GM18520 (cell line): Measurements from ENCODE around the gene KCNMA1.

ENCODE experiments used
- ATAC-seq: cut with Tn5 transposase; IDR thresholded peaks from one replicate; pipeline ENCODE4 v1.9.1; 2021; ENCODE audit not compliant: unreplicated experiment

The KCNMA1 gene

GRCh38 chr10:77201135-77202106 is 436.2 kb downstream of the KCNMA1 start:
- no peak for ATAC-seq

GRCh38 chr10:77197544-77197943 is 440.1 kb downstream of the KCNMA1 start:
- no peak for ATAC-seq

GRCh38 chr10:77196614-77197013 is 441.0 kb downstream of the KCNMA1 start:
- ATAC-seq, result no peak

- ATAC-seq, result no peak
Measured at GRCh38 chr10:77195101-77195500, 442.5 kb downstream of the KCNMA1 start.

- ATAC-seq, result no peak
Measured at GRCh38 chr10:77193001-77193400, 444.6 kb downstream of the KCNMA1 start.

GRCh38 chr10:77192402-77192801 is 445.2 kb downstream of the KCNMA1 start:
- ATAC-seq, result no peak

- ATAC-seq, result no peak
Measured at GRCh38 chr10:77191324-77192049, 446.1 kb downstream of the KCNMA1 start.

GRCh38 chr10:77190291-77190690 is 447.3 kb downstream of the KCNMA1 start:
- no peak for ATAC-seq

GRCh38 chr10:77189520-77189919 is 448.1 kb downstream of the KCNMA1 start:
- ATAC-seq, result no peak

- no peak for ATAC-seq
Measured at GRCh38 chr10:77189075-77189474, 448.5 kb downstream of the KCNMA1 start.

GRCh38 chr10:77188521-77188920 is 449.1 kb downstream of the KCNMA1 start:
- ATAC-seq, result no peak

GRCh38 chr10:77188000-77188395 is 449.6 kb downstream of the KCNMA1 start:
- ATAC-seq, result no peak

- ATAC-seq, result no peak
Measured at GRCh38 chr10:77187376-77187999, 450.1 kb downstream of the KCNMA1 start.

- ATAC-seq, result no peak
Measured at GRCh38 chr10:77186936-77187335, 450.7 kb downstream of the KCNMA1 start.

GRCh38 chr10:77185696-77186095 is 451.9 kb downstream of the KCNMA1 start:
- no peak for ATAC-seq

GRCh38 chr10:77182803-77183202 is 454.8 kb downstream of the KCNMA1 start:
- no peak for ATAC-seq

- no peak for ATAC-seq
Measured at GRCh38 chr10:77180794-77181193, 456.8 kb downstream of the KCNMA1 start.

GRCh38 chr10:77180104-77180503 is 457.5 kb downstream of the KCNMA1 start:
- no peak for ATAC-seq

GRCh38 chr10:77179015-77179695 is 458.5 kb downstream of the KCNMA1 start:
- no peak for ATAC-seq

GRCh38 chr10:77177589-77177988 is 460.0 kb downstream of the KCNMA1 start:
- ATAC-seq, result no peak

GRCh38 chr10:77177161-77177560 is 460.4 kb downstream of the KCNMA1 start:
- ATAC-seq, result no peak
